ENCODE data around the gene FSIP1.
"Not testable (repeated sequence)": the region's sequence is repeated elsewhere in the genome, so short reads cannot be mapped to it uniquely, and the experiment has no call there.

FSIP1 gene

GRCh38 chr15:39782441-39783138, at the start of gene FSIP1:
TSS of gene FSIP1 (minus strand) at chr15:39782841. CDS start at chr15:39776524, 6,317 bp downstream.
- peak; percentile 98 for DNase-seq (ENCODE audit: low spot score)

- no peak for DNase-seq (ENCODE audit: low spot score)
Measured at GRCh38 chr15:39830166-39830565, 47.5 kb upstream of the FSIP1 start.

DNA sequence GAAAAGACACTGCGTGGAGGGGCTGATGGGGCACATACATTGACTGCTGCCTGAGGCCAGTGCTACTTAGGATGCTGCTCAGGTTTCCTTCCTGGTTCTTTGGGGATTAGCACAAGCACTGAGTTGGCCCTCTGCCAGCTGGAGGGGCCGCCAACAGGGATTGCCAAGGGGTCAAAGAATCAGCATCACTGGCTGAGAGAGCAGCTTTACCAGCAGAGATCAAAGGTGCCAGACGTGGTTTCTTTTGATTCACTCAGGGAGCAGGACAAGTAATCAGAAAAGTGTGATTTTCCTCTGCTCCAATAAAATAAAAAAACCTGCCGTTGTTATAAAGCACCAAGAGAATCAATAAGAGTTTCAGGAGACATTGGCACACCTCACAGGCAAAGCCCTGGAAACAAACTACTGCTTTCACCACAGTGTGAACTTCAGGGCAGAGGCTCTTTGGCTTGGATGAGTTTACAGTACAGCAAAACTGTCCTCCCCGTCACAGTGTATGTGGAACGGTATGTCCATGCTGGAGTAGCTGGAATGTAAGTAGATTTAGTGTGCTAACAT, 45.8 kb upstream of the FSIP1 start:
- DNase-seq (ENCODE audit: low spot score): no peak

GRCh38 chr15:39826975-39827374, 44.3 kb upstream of the FSIP1 start:
- DNase-seq (ENCODE audit: low spot score): no peak

- DNase-seq (ENCODE audit: low spot score): no peak
Measured at GRCh38 chr15:39823634-39824033, 41.0 kb upstream of the FSIP1 start.

GRCh38 chr15:39820050-39820602, 37.5 kb upstream of the FSIP1 start:
- no peak for DNase-seq (ENCODE audit: low spot score)

GRCh38 chr15:39819533-39819932, 36.9 kb upstream of the FSIP1 start:
- no peak for DNase-seq (ENCODE audit: low spot score)

GRCh38 chr15:39817892-39818291, 35.3 kb upstream of the FSIP1 start:
- no peak for DNase-seq (ENCODE audit: low spot score)

GRCh38 chr15:39814489-39814888, 31.8 kb upstream of the FSIP1 start:
- no peak for DNase-seq (ENCODE audit: low spot score)

DNA sequence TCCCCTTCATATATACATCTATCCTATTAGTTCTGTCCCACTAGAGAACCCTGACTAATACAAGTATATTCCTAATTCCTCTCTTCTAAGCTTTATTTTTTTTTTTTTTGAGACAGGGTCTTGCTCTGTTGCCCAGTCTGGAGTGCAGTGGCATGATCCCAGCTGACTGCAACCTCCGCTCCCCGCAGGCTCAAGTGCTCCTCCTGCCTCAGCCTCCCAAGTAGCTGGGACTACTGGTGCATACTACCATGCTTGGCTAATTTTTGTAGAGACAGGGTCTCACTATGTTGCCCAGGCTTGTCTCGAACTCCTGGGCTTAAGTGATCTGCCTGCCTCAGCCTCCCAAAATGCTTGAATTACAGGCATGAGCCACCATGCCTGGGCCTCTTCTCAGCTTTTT, 30.0 kb upstream of the FSIP1 start:
- DNase-seq (ENCODE audit: low spot score): not testable (repeated sequence)

GRCh38 chr15:39808909-39809308, 26.3 kb upstream of the FSIP1 start:
- DNase-seq (ENCODE audit: low spot score): no peak

DNA sequence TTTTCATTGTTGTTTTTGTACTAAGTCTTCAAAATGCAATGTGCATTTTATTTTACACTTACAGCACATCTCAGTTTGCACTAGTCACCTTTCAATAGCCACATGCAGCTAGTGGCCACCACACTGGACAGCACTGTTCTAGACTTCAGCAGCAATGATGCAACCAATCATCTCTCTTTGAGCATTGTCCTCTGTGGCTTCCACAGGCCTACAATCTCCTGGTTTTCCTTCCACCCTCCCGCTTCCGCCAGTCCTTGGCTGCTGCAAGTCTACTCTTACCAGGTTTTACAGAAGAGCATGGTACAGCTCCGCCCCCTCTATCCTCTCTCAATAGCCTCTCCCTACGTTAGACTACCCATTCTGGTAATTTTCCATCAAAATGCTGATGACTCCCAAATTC, 25.1 kb upstream of the FSIP1 start:
- DNase-seq (ENCODE audit: low spot score): no peak

GRCh38 chr15:39804026-39804425, 21.4 kb upstream of the FSIP1 start:
- DNase-seq (ENCODE audit: low spot score): no peak

DNA sequence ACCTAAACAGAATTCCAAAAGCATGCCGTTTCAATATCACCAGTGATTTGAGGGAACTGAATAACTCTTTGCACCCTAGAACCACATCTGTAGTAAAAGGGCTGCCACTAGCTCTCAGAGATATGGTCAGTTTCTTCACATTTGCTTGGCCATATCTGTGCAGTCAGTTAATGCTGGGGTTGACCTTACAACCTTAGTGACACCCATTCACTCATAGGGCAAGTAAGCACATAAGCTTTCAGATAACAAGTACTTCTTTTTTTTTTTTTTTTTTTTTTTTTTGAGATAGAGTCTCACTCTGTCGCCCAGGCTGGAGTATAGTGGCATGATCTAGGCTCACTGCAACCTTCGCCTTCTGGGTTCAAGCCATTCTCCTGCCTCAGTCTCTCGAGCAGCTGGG, 20.4 kb upstream of the FSIP1 start:
- no peak for DNase-seq (ENCODE audit: low spot score)

DNA sequence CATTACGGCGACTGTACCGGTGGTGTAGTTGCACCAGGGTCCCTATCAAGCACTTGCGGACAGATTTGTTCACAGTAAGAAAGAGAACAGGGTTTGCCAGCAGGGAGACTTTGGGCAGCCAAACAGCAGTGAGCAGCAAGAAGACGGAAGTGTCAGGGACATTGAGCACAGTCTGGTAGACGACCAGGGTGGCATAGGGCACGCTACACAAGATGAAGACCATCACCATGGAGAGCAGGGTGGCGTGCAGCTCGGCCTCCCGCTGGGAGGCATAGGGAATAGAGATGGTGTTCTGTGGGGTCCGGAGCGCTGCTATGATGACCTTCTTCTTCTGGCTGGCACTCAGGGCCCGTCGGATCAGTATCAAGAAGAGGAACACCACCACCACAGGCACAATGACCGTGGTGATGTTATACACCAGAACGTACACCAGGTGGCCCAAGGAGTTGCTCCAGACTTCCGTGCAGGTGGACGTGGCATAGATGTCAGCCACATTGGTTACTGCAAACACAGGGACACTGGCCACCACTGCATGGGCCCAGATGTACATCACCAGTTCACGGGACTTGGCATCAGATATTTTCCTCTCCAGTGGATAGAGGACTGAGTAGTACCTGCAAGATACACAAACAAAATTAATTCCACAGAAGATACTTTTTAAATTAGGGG, 19.1 kb upstream of the FSIP1 start:
- DNase-seq (ENCODE audit: low spot score): no peak

GRCh38 chr15:39799552-39800011, 16.9 kb upstream of the FSIP1 start:
- DNase-seq (ENCODE audit: low spot score): no peak

DNA sequence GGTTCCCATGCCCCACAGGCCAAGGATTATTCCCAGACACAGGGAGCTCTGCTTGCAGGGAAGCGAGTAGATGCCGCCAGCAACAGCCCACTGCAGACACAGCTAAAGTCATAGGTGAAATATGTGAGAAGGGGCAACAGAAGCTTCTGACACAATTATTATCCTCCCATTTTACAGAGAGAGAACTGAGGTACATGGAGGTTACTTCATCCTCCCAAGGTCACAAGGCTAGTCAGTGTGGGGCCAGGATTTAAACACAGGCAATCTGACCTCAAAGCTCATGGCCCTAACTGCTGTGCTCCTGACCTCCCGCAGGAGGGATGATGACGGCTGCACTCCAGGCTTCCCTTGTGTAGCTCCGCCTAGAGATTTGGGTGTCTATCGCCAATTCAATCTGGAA, 15.7 kb upstream of the FSIP1 start:
- DNase-seq (ENCODE audit: low spot score): no peak

DNA sequence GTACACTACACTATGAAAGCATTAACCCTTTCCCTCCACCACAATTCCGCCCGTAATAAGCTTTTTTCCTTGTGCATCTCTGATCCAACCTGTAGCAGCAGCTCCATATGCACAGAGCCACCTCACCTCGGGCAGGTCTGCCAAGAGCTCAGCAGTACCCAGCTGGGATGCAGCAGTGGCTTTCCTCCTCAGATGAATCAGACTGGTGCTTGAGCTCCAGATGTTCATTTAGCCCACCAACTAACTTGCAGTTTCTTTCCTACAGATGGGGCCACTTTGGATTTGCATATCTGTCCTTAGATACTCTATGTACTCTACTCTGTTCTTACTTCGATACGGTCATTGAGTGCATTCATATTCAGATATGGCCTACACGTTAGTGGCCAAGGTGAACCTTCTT, 14.8 kb upstream of the FSIP1 start:
- no peak for DNase-seq (ENCODE audit: low spot score)

GRCh38 chr15:39796601-39797000, 14.0 kb upstream of the FSIP1 start:
- no peak for DNase-seq (ENCODE audit: low spot score)

DNA sequence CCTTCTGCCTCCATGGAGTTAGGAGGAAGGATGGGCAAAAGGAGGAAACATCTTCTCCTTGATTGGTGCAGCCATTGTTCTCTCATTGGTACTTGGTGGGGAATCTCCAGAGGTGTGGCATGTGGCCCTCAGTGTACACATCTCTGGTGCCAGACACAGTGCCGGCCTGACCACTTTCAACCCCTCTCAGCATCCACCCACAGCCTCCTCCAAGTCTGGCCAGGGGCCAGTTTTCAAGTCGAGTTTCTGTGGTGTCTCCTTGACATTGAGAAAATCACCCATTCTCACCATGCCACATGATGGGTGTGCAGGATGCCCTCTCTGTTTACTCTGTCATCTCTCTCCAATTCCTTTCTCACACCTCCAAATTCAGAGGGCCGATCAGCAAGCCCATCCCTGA, 12.8 kb upstream of the FSIP1 start:
- no peak for DNase-seq (ENCODE audit: low spot score)

DNA sequence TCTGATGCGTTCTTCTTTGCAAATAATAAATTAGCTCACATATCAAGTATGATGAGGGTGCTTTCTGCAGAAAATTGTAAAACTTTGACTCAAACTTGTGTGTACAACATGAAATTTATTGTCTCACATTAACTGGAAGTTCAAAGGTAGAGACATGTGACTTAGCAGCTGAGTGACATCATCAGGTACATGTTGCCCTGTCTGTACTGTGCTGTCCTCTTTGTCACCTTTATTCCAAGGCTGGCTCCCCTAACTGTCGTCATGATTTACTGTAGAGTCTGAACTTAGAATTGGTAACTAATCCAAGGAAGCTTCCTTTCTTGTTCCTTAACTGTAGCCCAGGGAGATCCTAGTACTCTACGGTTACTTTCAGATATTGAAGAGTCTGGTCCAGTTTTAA, 12.3 kb upstream of the FSIP1 start:
- DNase-seq (ENCODE audit: low spot score): no peak

- DNase-seq (ENCODE audit: low spot score): no peak
Measured at GRCh38 chr15:39793923-39794322, 11.3 kb upstream of the FSIP1 start.

- no peak for DNase-seq (ENCODE audit: low spot score)
Measured at GRCh38 chr15:39792844-39793335, 10.2 kb upstream of the FSIP1 start.

All from left forelimb (tissue), 1 donor.